ENCODE results near the gene RFTN1.

GRCh38 chr3:16482194-16482769 is 31.2 kb downstream of the RFTN1 start:
- no peak for TF ChIP-seq TBP (IDR thresholded peaks at IDR 0.05; ENCODE audit: low read depth, low read length)
- TF ChIP-seq CBX5 (IDR thresholded peaks at IDR 0.05; ENCODE audit: low read depth, low read length) = no peak
- TF ChIP-seq ASH2L (IDR thresholded peaks at IDR 0.05; ENCODE audit: low read length) = no peak

Measured in H1 (cell line).